Tibial artery (tissue), 4 donors: ENCODE results near the gene PLXNB1.

Experiments used
- DNase-seq, 2 donors: peaks; one replicate each; pipeline ENCODE4 v3.0.0-alpha.2; 2019
- H3K27ac ChIP-seq, 2 donors: fragments of 200-600 bp; sonication (generic) in 1 of 2; 1 replicate in 1 of 2; 2 replicates in 1 of 2; pipeline ENCODE4 v1.5.1; 2018 to 2019; ENCODE audit warnings: mild to moderate bottlenecking in 1 of 2
- H3K27me3 ChIP-seq, 2 donors: fragments of 200-600 bp; sonication (generic) in 1 of 2; one replicate each; pipeline versions ENCODE4 v1.5.1 to v1.6.0; 2016 to 2019
- H3K36me3 ChIP-seq, 3 donors: fragments of 200-600 bp; sonication (generic) in 2 of 3; one replicate each; pipeline ENCODE4 v1.5.1; 2016 to 2019; ENCODE audit warnings: mild to moderate bottlenecking in 2 of 3
- H3K4me1 ChIP-seq, 4 donors: fragments of 200-600 bp; sonication (generic) in 2 of 4; 1 replicate in 3 of 4; 2 replicates in 1 of 4; pipeline ENCODE4 v1.5.1; 2016 to 2019
- H3K4me3 ChIP-seq, 2 donors: fragments of 200-600 bp; sonication (generic) in 1 of 2; 1 replicate in 1 of 2; 2 replicates in 1 of 2; pipeline ENCODE4 v1.5.1; 2018 to 2019; ENCODE audit warnings: mild to moderate bottlenecking in 2 of 2
- H3K9me3 ChIP-seq, 3 donors: fragments of 200-600 bp; sonication (generic) in 1 of 3; one replicate each; pipeline ENCODE4 v1.5.1; 2016 to 2019
- intact Hi-C: fragments of 100-400 bp; cut with DNase I; formaldehyde crosslinking; loops from one replicate; pipeline ENCODE4 v1.15.0; 2023; ENCODE audit warnings: low total_unique reads
- TF ChIP-seq, protein P1 (sequence below), 2 experiments: fragments of 200-600 bp in 1 of 2; fragments of 450-650 bp in 1 of 2; IDR thresholded peaks; one replicate each; pipeline ENCODE4 v1.5.1; 2017 to 2019; ENCODE audit warnings: antibody characterized with exemption in 2 of 2, mild to moderate bottlenecking in 1 of 2, moderate library complexity in 1 of 2

PLXNB1 gene

DNA sequence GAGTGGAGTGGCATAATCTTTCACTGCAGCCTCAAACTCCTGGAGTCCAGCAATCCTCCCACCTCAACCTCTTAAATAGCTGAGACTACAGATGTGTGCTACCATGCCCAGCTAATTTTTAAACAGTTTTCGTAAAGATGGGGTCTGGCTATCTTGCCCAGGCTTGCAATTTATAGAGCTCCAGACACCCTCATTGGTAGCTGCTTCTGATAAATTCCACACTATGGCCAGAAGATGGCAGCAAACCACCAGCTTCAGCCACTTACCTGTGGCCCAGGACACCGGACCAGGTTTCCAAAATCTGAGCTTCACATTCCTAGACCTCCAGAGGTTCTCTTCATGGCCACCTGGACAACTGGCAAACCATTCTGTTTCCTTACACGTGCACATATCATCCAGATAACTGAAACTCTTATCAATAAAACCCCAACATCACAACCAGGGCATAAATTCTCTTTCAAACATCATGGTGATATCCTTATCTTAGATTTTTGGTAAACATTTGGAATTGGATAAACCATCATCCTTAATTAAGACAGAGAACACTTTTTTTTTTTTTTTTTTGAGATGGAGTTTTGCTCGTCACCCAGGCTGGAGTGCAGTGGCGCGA is 29.0 kb downstream of the PLXNB1 start:
- Histone ChIP-seq H3K4me1 (peaks cover 0 to 52% (median 47%) of the 10 kb centered on the region in 4 donors), H3K27me3 (no peaks in the 10 kb centered on the region), H3K9me3 (no peaks in the 10 kb centered on the region), H3K27ac (peak overlapping the region; percentile 84 to 85), H3K4me3 (no peak overlapping the region), H3K36me3 (peaks cover 18 to 33% (median 31%) of the 10 kb centered on the region in 3 donors)
- TF ChIP-seq, protein P1, sequence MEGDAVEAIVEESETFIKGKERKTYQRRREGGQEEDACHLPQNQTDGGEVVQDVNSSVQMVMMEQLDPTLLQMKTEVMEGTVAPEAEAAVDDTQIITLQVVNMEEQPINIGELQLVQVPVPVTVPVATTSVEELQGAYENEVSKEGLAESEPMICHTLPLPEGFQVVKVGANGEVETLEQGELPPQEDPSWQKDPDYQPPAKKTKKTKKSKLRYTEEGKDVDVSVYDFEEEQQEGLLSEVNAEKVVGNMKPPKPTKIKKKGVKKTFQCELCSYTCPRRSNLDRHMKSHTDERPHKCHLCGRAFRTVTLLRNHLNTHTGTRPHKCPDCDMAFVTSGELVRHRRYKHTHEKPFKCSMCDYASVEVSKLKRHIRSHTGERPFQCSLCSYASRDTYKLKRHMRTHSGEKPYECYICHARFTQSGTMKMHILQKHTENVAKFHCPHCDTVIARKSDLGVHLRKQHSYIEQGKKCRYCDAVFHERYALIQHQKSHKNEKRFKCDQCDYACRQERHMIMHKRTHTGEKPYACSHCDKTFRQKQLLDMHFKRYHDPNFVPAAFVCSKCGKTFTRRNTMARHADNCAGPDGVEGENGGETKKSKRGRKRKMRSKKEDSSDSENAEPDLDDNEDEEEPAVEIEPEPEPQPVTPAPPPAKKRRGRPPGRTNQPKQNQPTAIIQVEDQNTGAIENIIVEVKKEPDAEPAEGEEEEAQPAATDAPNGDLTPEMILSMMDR (IDR thresholded peaks at IDR 0.05), result peak; percentile 80 to 95
- intact Hi-C loops, result loop anchor here (2.0 kb wide), 1 partner anchor 36 kb away; no protein-coding TSS in a partner anchor
- DNase-seq, result peak in 1 of 2 donors; percentile 72

DNA sequence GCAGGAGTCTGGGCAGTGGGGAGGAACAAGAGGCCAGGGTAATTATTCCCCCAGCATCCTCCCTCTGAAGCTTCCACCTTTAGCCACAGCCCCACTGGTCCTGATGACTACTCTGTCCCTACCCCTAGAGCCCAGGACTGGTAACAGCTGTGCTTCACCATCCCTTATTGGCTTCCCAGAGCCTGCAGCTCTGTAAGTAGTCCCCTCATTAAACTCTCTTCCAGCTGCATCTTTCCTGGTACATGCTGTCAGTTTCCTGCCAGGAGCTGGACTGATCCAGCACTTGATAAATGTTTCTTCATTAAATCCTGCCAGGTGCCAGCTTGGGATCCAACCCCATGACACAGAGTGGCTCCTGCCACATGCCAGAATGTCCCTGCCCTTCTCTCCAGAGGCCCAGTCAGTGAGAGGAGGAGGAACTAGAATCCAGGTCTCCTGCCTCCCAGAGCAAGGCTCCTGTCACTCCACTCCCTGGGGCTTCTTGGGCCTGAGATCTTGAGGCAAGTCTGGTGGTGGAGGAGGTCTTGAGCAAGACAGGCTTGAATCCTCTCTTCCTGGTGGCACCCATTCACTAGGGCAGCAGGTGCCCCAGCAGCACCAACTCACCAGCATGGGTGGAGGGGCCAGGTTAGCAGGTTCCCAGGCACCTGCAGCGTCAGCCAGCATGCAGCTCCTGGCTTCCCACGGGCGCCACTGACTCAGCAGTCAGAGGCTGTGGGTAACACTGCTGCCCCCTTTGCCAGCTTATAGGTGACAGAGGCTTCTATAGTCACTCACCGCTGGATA is 30.3 kb downstream of the PLXNB1 start:
- H3K27me3 ChIP-seq, result peaks cover 0 to 7% of the 10 kb centered on the region in 2 donors
- no peak for DNase-seq
- H3K27ac ChIP-seq, result peak overlapping the region in 1 of 2 donors; percentile 4
- intact Hi-C loops, result loop anchor here (2.0 to 10.0 kb wide), 3 partner anchors 37 to 145 kb away; no protein-coding TSS in a partner anchor
- TF ChIP-seq, protein P1 (IDR thresholded peaks at IDR 0.05), result no peak
- no peaks in the 10 kb centered on the region for H3K9me3 ChIP-seq
- H3K4me1 ChIP-seq, result peaks cover 0 to 39% (median 33%) of the 10 kb centered on the region in 4 donors
- H3K4me3 ChIP-seq, result no peak overlapping the region
- peaks cover 11 to 20% (median 19%) of the 10 kb centered on the region in 3 donors for H3K36me3 ChIP-seq

DNA sequence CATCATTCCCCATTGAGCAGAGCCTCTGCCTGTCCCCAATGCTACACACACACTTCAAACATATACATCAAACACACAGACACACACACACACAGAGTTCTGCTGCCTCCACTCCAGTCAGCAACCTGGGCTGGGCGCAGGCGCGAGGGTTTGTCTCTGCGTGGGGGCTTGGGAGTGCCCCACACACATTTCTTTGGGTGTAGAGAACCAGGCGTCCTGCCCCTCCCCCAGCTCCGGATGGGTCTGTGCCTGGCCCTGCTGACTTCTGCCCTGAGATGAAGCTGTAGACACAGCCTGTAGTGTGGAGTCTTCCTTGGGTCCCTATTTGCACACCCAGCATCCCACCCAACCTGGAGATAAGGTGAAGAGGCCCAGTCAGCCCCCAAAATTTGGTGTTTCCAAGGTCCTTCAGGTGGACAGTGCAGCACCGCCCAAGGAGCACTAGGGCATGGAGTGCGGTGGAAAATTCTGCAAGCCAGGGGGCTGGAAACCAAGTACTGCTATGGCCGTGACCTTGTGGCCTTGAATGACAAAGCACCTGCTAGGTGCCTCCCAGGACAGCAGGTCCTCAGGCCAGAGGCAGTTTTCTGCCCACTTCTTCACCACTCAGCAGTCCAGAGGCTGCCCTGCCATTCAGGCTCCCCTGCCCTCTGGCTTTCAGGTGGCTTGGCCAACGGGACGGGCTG is 31.0 kb downstream of the PLXNB1 start:
- H3K4me1 ChIP-seq, result peaks cover 0 to 31% (median 26%) of the 10 kb centered on the region in 4 donors
- H3K27me3 ChIP-seq, result peaks cover 0 to 7% of the 10 kb centered on the region in 2 donors
- H3K27ac ChIP-seq, result peak overlapping the region in 1 of 2 donors; percentile 4
- DNase-seq, result no peak
- TF ChIP-seq, protein P1 (IDR thresholded peaks at IDR 0.05), result no peak
- H3K4me3 ChIP-seq, result no peak overlapping the region
- H3K36me3 ChIP-seq, result peaks cover 4 to 13% (median 12%) of the 10 kb centered on the region in 3 donors
- H3K9me3 ChIP-seq, result no peaks in the 10 kb centered on the region
- intact Hi-C loops, result loop anchor here (5.0 to 10.0 kb wide), 2 partner anchors 122 to 146 kb away; no protein-coding TSS in a partner anchor

DNA sequence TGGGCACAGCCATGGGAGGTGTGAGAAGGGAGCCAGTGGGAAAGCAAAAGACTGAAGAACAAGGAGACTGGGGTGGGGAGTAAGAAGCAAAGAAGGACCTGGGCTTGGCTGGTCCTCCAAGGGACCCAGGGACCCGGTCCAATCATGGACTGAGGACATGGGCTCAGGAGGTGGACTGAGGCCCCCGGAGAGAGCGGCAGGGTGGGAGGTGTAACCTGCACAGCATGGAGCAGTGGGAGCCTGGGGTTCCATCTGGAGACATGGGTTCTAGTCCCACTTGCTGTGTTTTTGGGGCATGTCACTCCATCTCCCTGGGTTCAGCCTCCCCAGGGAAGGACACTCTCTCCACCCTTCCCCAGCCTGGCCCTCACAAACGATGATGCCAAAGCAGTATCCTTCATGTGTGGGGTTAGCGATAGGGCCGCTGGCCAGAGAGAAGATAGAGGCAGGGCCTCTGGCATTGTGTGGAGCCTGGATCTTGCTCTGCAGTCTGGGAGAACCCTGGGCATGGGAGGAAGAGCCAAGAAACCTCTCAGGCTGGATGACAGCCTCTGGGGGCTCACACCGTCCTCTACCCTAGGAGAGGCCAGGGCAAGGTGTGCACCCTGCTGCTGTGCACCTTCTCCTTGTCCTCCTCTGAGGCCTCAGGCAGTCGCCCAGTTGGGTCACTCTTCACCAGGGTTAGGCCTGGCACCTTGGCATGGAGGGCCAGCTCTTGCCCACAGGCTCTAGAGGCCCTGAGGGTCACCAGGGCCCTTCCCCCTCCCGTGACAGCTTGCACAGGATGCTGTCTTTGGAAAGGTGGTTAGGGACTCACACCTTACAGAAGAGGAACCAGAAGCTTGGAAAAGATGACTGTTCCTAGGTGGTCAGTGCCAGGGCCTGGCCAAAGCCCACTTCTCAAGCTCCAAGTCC is 31.9 kb downstream of the PLXNB1 start:
- Histone ChIP-seq H3K36me3 (peaks cover 0 to 4% (median 3%) of the 10 kb centered on the region in 3 donors), H3K27me3 (peaks cover 0 to 12% of the 10 kb centered on the region in 2 donors), H3K27ac (no peak overlapping the region), H3K4me1 (peaks cover 0 to 25% (median 20%) of the 10 kb centered on the region in 4 donors), H3K9me3 (no peaks in the 10 kb centered on the region), H3K4me3 (no peak overlapping the region)
- no peak for DNase-seq
- intact Hi-C loops, result loop anchor here (5.0 to 10.0 kb wide), 2 partner anchors 121 to 147 kb away; no protein-coding TSS in a partner anchor
- TF ChIP-seq, protein P1 (IDR thresholded peaks at IDR 0.05), result no peak
